Thyroid gland (tissue), 4 donors: Measurements from ENCODE around the gene ARMH1. TPM values are rescaled to one million over a fixed set of nuclear protein-coding genes. Genes with fewer than 3 reads are reported as not detected.
"Not testable (repeated sequence)": the region's sequence is repeated elsewhere in the genome, so short reads cannot be mapped to it uniquely, and the experiment has no call there.

Source experiments
- DNase-seq, 2 donors: peaks; one replicate each; pipeline ENCODE4 v3.0.0-alpha.2; 2019
- H3K27ac ChIP-seq, 3 donors: fragments of 200-600 bp; sonication (generic); 1 replicate in 2 of 3; 2 replicates in 1 of 3; pipeline ENCODE4 v1.5.1; 2016 to 2019; ENCODE audit warnings: mild to moderate bottlenecking in 1 of 3, moderate library complexity in 1 of 3
- H3K27me3 ChIP-seq: fragments of 200-600 bp; sonication (generic); one replicate; pipeline ENCODE4 v1.5.1; 2019
- H3K36me3 ChIP-seq, 2 donors: fragments of 200-600 bp; sonication (generic); one replicate each; pipeline ENCODE4 v1.5.1; 2016 to 2019
- H3K4me1 ChIP-seq, 2 donors: fragments of 200-600 bp; sonication (generic); one replicate each; pipeline ENCODE4 v1.5.1; 2017 to 2019
- H3K4me3 ChIP-seq, 3 donors: fragments of 200-600 bp; sonication (generic); replicated peaks in 1 of 3; 1 replicate in 2 of 3; 2 replicates in 1 of 3; pipeline ENCODE4 v1.5.1; 2016; ENCODE audit warnings: mild to moderate bottlenecking in 1 of 3
- H3K9me3 ChIP-seq: fragments of 200-600 bp; sonication (generic); one replicate; pipeline ENCODE4 v1.5.1; 2017
- CTCF ChIP-seq, 6 experiments: fragments of 200-600 bp in 3 of 6; fragments of 450-650 bp in 3 of 6; sonication (generic) in 3 of 6; IDR thresholded peaks; one replicate each; pipeline ENCODE4 v1.5.1; 2016 to 2019; ENCODE audit warnings: antibody characterized with exemption in 6 of 6, mild to moderate bottlenecking in 2 of 6, inconsistent platforms in 1 of 6, moderate library complexity in 1 of 6
- POLR2A ChIP-seq, 2 donors: fragments of 450-650 bp; IDR thresholded peaks; one replicate each; pipeline ENCODE4 v1.6.1; 2017; ENCODE audit warnings: antibody characterized with exemption in 2 of 2, mild to moderate bottlenecking in 2 of 2, moderate library complexity in 1 of 2
- WGBS, 2 donors: methylation state at CpG; one replicate each; pipeline ENCODE4 v1.1.5; 2017; 5-methylcytosine and 5-hydroxymethylcytosine counted together
- intact Hi-C: fragments of 100-400 bp; cut with DNase I; formaldehyde crosslinking; loops from one replicate; pipeline ENCODE4 v1.15.1; 2023
- total RNA-seq, 4 donors: library from RNA; depleted of rRNA; stranded (reverse); fragments of >200 nt; gene quantifications; one replicate each; pipeline ENCODE4 v1.2.3, GENCODE V29; 2016

The ARMH1 gene
- total RNA-seq, 4 donors from 2014 or later: 1.3 to 1.9 TPM; not detected in 2

DNA sequence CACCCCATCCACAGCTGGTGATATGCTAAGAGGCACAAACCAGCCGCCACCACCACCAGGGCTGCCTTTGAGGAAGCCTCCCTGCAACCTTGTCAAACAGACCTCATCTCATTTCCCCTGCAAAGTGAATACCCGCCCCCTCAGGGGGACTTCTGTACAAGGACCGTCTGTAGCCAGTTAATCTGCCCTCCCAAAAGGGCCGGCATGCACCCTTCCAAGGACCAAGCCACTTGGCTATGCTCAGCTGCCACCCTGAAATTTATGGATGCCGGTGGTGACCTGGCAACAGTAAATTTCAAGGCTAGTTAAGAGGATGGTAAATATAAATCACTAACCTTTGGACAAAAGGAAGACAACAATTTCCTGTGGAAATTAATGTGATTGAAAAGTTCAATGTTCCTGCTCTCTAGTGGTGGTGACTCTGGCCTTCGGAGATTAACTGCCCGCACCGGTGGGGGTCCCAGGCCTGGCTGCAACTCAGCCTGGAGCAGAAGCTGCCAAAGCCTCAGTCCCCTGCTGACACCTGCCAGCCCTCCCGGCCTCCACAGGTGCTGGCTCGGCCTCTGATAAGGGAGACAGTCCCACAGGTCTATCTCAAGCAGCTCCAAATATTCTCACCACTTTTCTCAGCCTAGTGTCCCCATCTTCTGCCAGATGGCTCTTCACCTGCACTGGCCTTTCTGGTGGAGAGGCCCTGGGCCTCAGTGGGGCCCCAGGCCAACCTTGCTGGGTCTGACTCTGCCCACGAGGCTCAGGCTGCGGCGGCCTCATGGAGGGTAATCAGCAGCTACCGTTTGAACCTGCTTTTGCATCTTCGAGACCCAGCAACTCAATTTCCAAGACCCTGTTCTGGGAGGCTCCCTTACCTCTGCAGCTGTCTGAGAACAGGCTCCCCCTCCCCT is 12.5 kb upstream of the ARMH1 start:
- 70 to 72% methylated on average over 15 of the region's 15 CpGs for WGBS, 2 donors
- intact Hi-C loops: no loop called here
- Histone ChIP-seq H3K9me3 (no peaks in the 10 kb centered on the region), H3K36me3 (no peaks in the 10 kb centered on the region), H3K4me3 (no peak overlapping the region), H3K27me3 (no peaks in the 10 kb centered on the region), H3K27ac (no peak overlapping the region), H3K4me1 (peaks cover 0 to 13% of the 10 kb centered on the region in 2 donors)
- peak in 1 of 2 donors; percentile 35 for DNase-seq
- TF ChIP-seq CTCF (IDR thresholded peaks at IDR 0.05) (no peak), POLR2A (IDR thresholded peaks at IDR 0.05) (no peak)

DNA sequence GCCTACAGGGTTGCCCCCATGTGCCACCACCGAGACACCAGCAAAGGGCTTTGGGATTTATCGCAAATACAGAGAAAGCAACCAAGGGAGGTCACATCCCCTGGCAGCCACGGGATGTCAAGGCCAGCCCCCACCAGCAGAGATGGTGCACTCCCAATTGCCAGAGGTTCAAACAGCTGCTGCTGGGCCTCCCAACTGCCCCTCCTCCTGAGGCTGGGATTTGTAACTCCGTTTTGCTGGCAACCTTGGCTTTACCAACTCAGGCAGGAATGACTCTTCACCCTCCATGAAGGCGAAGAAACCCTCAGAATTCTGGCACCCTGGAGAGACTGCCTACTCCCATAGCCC is 11.9 kb upstream of the ARMH1 start:
- 71 to 79% methylated on average over 3 to 5 of the region's 5 CpGs for WGBS, 2 donors
- no peak for DNase-seq
- intact Hi-C loops: no loop called here

DNA sequence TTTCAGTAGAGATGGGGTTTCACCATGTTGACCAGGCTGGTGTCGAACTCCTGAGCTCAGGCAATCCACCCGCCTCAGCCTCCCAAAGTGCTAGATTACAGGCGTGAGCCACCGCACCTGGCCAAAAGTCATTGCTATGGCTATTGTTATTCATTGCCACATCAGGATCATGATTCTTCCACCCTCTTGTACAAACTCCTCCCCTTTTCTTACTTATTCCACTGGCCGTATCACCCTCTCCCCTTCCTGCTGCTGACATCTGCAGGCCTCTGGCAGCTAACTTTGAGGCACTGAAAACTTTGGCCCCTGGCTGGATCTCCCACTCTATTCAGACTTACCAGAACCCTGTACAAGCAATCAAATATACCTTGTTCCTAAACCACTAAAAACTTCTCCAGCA is 11.1 kb upstream of the ARMH1 start:
- Histone ChIP-seq H3K9me3 (no peaks in the 10 kb centered on the region), H3K4me3 (no peak overlapping the region), H3K4me1 (peaks cover 0 to 13% of the 10 kb centered on the region in 2 donors), H3K27me3 (no peaks in the 10 kb centered on the region), H3K36me3 (no peaks in the 10 kb centered on the region), H3K27ac (no peak overlapping the region)
- intact Hi-C loops: no loop called here
- TF ChIP-seq CTCF (IDR thresholded peaks at IDR 0.05) (no peak), POLR2A (IDR thresholded peaks at IDR 0.05) (no peak)
- WGBS, 2 donors: 95 to 98% methylated on average over 5 of the region's 5 CpGs
- no peak for DNase-seq

More for the DNA sequence above, 11.9 kb upstream of the ARMH1 start:
- H3K27ac ChIP-seq: no peak overlapping the region
- H3K27me3 ChIP-seq: no peaks in the 10 kb centered on the region
- no peaks in the 10 kb centered on the region for H3K36me3 ChIP-seq
- H3K4me3 ChIP-seq: no peak overlapping the region
- TF ChIP-seq CTCF (IDR thresholded peaks at IDR 0.05) (no peak), POLR2A (IDR thresholded peaks at IDR 0.05) (no peak)
- H3K9me3 ChIP-seq: no peaks in the 10 kb centered on the region
- peaks cover 0 to 13% of the 10 kb centered on the region in 2 donors for H3K4me1 ChIP-seq

DNA sequence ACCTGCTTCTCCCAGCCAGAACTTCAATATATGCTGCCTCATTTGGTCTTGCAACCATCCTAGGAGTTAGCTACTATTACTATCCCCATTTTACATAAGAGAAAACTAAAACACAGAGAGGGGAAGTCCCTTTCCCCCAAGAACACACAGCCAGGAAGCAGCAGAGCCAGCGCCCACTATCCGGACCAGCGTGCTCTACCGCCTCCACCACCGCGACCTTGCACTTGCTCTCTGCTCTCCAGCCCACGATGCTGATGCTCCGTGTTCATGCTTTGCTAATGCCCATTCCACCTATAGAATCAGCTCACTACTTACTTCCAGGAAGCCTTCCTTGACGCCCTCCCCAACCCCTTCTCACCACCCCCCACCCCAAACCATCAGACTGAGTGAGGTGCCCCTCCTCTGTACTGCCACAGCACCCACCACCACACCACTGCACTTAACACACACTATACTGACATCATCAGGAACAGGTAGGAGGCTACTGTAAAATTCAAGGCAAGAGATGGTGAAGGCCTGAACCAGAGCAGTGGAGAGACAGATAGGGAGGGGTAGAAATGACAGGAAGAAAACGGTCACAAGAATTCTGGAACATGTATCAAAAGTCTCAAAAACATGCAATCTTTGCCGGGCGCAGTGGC is 9.7 kb upstream of the ARMH1 start:
- Histone ChIP-seq H3K36me3 (no peaks in the 10 kb centered on the region), H3K27me3 (no peaks in the 10 kb centered on the region), H3K4me1 (peaks cover 0 to 12% of the 10 kb centered on the region in 2 donors), H3K4me3 (no peak overlapping the region), H3K27ac (no peak overlapping the region), H3K9me3 (no peaks in the 10 kb centered on the region)
- WGBS, 2 donors: 92 to 93% methylated on average over 12 of the region's 12 CpGs
- intact Hi-C loops: no loop called here
- no peak for DNase-seq
- TF ChIP-seq CTCF (IDR thresholded peaks at IDR 0.05) (no peak), POLR2A (IDR thresholded peaks at IDR 0.05) (no peak)

- intact Hi-C loops, H3K4me1 ChIP-seq, H3K9me3 ChIP-seq, H3K36me3 ChIP-seq, H3K27ac ChIP-seq, H3K27me3 ChIP-seq, H3K4me3 ChIP-seq, DNase-seq: not testable (repeated sequence)
- WGBS, 2 donors: 96 to 100% methylated on average over 1 of the region's 1 CpG
Observed at GRCh38 chr1:44666719-44667118, 7.8 kb upstream of the ARMH1 start.
